HG03378 (cell line): Measurements from ENCODE around the gene DCLRE1C.
"Not testable (repeated sequence)": the region's sequence is repeated elsewhere in the genome, so short reads cannot be mapped to it uniquely, and the experiment has no call there.

Source experiments
- ATAC-seq: cut with Tn5 transposase; IDR thresholded peaks from one replicate; pipeline ENCODE4 v1.9.1; 2021; ENCODE audit warnings: mild to moderate bottlenecking, moderate library complexity; ENCODE audit not compliant: unreplicated experiment

Gene DCLRE1C

GRCh38 chr10:14954001-14954770 is at the start of gene DCLRE1C:
TSS of gene DCLRE1C (minus strand) at chr10:14954096. CDS start at chr10:14954010, 86 bp downstream.
- ATAC-seq = peak; percentile 69

GRCh38 chr10:14995964-14996565 is 42.2 kb upstream of the DCLRE1C start:
- no peak for ATAC-seq

- not testable (repeated sequence) for ATAC-seq
Observed at GRCh38 chr10:14993500-14994455, 39.9 kb upstream of the DCLRE1C start.

GRCh38 chr10:14992336-14992735 is 38.4 kb upstream of the DCLRE1C start:
- not testable (repeated sequence) for ATAC-seq

GRCh38 chr10:14991035-14991749 is 37.3 kb upstream of the DCLRE1C start:
- not testable (repeated sequence) for ATAC-seq

- ATAC-seq = not testable (repeated sequence)
Observed at GRCh38 chr10:14989552-14989951, 35.7 kb upstream of the DCLRE1C start.

- ATAC-seq = no peak
Observed at GRCh38 chr10:14982744-14983143, 28.8 kb upstream of the DCLRE1C start.

GRCh38 chr10:14975672-14976273 is 21.9 kb upstream of the DCLRE1C start:
- ATAC-seq = no peak

GRCh38 chr10:14974153-14974998 is 20.5 kb upstream of the DCLRE1C start:
- ATAC-seq = not testable (repeated sequence)

GRCh38 chr10:14971867-14972448 is 18.1 kb upstream of the DCLRE1C start:
- ATAC-seq = no peak

GRCh38 chr10:14967897-14968296 is 14.0 kb upstream of the DCLRE1C start:
- no peak for ATAC-seq

- ATAC-seq = peak; percentile 69
Observed at GRCh38 chr10:14959221-14960057, 5.5 kb upstream of the DCLRE1C start, which contains the start of gene MEIG1. TSS of gene MEIG1 (plus strand) at chr10:14959388. CDS start at chr10:14966469, 7,081 bp downstream.

- no peak for ATAC-seq
Observed at GRCh38 chr10:14958872-14959220, 5.0 kb upstream of the DCLRE1C start.

- no peak for ATAC-seq
Observed at GRCh38 chr10:14954934-14955333, 1.0 kb upstream of the DCLRE1C start.

- ATAC-seq = peak; percentile 35
Observed at GRCh38 chr10:14953424-14954000, 384 bp downstream of the DCLRE1C start.

GRCh38 chr10:14952851-14953423 is 959 bp downstream of the DCLRE1C start:
- ATAC-seq = no peak

GRCh38 chr10:14949291-14949690 is 4.6 kb downstream of the DCLRE1C start:
- no peak for ATAC-seq
